ENCODE data around the gene CNTNAP5.

CNTNAP5 gene

DNA sequence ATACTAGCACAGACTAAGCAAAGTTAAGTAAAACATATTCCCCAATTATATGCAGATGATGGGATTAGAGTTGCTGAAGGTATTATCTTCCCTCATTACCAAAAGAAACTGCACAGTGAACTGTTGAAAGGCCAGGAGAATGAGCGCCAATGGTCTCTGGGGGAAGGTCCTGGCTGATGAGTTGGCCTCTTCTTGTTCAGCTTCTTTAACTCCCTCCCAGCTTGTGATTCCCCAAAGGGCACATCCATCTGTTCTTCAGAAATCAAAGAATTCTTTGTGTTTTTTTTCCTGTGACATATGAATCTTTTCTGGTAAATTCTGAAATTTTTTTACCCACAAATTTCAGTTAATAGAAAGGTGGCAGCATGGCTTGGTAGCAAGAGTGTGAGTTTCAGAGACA, 667.6 kb downstream of the CNTNAP5 start:
- DNase-seq (ENCODE audit: low spot score): no peak

DNA sequence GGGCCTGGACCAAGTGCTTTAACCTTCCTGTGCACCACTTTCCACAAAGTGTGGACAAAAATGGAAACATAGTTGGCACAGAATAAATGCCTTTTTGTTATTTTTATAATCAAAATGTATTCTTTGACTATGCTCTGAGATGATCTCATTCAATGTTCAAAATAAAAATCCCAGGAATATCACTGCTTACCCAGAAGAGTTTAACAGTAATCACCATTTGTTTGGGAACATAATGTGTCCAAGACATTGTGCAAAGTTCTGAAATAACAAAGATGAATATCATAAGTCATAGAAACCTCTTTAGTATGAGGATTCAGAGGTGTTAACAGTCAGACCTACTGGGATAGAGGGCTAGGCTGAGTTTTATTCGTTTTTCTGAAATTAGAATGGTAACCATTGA, 668.1 kb downstream of the CNTNAP5 start:
- DNase-seq (ENCODE audit: low spot score): no peak

DNA sequence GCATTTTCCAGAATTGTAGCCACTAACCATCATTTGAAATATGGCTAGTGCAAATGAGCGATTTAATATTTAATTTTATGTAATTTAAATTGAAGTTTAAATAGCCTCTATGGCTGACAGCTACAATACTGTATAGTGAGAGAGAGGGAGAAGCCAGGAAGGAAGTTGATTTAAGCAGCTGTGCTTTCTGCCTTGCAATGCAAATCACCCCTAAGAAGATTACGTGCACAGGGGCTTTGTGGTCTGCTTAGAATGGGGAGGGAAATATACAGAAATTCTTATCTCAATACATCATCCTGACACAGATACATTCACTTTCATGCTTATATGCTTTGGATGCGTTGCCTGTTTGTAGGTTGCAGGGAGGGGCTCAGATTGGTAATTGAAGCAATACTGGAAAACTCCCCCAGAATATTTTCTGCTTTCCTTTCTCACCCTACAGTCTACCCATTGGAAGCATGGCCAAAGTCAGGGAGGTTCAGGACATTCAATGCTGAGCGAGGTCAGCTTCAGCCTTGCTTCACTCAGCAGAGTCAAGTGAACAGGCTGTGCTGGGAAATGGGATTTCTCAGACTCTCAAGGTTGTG, 674.0 kb downstream of the CNTNAP5 start:
- no peak for DNase-seq (ENCODE audit: low spot score)

DNA sequence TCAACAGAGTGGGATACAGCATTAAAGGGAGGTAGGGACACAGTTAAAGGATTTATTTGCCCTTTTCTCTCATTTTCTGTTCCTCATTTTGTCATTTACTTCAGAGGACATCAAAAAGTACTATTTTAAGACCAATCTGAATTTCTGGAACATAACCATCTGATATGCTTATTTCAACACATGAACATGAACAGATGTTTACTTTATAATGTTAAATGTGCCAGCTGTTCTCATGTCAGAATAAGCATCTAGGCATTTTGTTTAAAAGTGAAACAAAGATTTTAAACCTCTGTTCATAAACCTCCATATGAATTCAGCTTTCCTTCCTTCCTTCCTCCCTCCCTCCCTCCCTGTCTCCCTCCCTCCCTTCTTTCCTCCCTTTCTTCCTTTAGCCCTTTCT, 677.7 kb downstream of the CNTNAP5 start:
- no peak for DNase-seq (ENCODE audit: low spot score)

DNA sequence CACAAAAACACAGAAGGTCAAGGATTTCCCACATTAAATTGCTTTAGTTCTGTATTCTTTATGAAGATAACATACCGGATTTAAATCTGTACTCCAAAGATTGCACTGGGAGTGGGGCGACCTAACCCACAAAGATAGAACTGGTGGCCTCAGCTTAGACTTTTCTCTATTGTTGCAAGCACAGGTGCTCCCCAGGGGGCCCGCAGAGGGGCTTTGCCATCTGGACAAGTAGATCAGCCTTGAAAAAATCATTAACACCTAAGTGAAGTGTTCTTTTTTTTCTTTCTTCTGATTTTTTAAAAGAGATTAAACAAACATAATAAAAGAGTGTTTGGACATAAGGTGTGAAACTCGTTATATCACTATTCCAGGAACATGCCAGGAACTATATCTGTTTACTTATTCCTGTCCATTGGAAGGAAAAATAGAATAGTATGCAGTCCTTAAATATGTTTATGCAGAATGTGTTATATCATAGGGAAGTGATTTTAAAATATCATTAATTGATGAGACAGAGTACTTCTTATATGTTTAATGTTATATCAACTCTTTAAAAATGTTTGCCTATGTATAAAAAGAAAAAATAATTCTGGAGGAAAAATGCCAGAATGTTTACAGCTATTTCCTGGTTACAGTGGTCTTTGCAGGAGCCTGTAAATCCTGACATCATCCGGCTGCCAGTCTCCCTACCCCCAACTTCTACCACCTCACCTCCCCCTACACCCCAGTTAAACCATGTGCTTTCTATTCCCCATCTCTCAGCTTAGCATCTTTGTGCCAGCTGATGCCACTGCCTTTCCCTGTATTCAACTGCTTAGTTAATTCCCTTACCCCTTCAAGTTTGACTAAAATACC, 679.2 kb downstream of the CNTNAP5 start:
- DNase-seq (ENCODE audit: low spot score): no peak

DNA sequence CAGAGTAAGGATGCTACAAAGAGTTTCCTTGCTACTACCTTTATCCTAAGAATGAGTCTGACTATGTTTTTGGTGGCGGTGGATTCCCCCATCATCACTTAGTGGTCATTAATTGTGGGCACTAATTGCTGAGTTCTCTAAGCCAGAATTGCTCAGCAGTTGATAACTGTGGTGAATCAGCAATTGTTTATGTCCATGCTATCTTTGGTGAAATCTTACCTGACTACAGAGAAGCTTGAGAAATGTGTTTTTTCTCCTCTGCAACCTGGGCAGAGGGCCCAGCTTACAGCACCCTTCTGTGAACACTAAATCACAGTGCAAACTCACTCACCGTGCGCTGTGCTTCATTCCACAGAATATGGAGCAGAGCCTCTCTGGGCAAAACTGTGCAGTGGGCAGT, 683.6 kb downstream of the CNTNAP5 start:
- DNase-seq (ENCODE audit: low spot score): no peak

DNA sequence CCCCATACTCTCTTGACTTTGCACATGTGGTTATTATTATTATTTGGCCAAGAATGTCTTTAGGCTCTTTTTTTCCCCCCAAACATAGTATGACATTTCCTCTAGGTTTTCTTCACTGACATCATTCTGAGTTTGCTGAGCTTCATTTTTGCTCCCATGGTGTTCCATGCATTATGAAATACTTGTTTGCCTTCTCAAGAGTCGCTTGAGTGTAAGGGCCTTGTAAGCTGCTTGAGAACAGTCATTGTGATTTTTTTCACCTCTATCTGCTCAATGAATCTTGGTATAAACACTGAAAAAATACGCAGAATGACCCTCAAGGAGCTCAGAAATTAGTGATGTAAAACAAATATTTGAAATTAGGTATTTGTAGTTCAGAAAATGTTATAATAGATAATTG, 688.9 kb downstream of the CNTNAP5 start:
- no peak for DNase-seq (ENCODE audit: low spot score)

DNA sequence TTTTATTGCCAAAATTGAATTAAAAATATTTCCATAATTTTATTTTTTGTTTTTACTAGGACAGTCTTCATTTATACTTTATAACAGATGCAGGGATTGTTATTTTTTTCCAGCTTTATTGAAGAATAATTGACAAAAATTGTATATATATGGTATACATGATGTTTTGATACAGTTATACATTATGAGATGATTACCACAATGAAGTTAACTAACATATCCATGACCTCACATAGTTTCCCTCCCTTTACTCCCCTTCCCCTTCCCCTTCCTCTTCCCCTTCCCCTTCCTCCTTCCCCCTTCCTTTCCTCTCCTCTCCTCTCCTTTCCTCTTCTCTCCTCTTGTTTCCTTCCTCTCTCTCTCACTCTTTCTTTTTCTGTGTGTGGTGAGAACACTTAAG, 700.1 kb downstream of the CNTNAP5 start:
- DNase-seq (ENCODE audit: low spot score): no peak

DNA sequence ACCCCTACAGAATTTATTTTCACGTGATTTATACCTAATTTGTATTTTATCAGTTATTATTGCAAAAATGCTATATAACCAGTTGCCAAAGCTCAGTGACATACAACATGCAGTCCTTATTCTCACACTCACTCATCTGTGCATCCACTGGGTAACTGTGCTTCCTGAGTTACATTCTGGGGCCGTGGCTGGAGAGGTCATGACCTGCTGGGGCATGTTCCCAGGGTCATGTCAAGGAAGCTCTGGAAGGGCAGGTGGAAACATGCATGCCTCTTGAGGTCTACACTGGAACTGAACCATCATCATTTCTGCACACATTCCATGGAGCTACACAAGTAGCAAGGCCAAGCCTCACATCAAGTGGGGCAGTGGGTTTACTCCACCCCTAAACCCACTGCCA, 715.5 kb downstream of the CNTNAP5 start:
- no peak for DNase-seq (ENCODE audit: low spot score)

DNA sequence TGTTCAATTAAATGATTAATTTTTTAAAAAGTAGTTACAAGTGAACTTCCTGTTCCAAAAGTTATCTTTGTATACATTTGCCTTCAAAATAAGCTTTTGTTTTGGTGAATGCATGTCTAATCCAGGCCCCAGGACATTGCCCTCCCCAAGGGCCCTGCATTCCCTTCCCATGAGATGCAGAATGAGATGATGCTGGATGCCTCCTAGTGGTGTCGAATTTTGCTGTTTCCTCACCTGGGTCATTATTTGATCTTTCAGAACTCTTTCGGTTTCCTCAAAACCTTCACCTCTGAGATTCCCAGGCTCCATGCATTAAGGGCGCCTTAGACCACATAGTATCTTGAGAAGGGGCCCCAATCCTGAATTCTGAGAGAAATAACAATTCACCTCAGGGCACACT, 728.8 kb downstream of the CNTNAP5 start:
- DNase-seq (ENCODE audit: low spot score): no peak

DNA sequence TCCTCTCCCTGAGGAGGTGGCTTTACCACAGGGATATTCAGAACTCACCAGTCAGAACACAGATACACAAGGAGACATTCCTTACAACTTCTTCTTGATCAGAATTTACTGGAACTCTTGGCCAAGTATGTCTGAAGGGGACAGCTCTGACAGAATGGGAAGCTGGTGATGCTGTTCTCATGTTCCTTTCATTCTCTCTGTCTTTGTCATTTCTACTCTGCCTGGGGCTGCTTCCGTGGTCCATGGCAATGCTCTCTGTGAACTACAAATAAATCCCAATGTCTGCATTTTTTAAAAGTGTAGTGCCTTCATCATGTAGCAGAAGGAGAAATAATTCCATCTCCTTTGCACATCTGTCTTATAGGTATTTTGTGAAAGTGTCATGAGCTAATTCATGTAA, 730.3 kb downstream of the CNTNAP5 start:
- no peak for DNase-seq (ENCODE audit: low spot score)

DNA sequence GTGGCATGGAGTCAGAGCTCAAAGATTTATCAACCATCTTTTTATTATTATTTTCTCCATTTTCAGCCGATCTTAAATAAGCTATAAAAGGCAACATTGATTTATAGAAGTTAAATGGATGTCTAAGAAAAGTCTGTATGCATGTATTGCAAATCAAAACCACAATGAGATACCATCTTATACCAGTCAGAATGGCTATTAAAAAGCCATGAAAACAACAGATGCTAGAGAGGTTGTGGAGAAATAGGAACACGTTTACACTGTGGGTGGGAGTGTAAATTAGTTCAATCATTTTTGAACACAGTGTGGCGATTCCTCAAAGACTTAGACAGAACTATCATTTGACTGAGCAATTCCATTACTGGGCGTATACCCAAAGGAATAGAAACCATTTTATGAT, 731.0 kb downstream of the CNTNAP5 start:
- no peak for DNase-seq (ENCODE audit: low spot score)

DNA sequence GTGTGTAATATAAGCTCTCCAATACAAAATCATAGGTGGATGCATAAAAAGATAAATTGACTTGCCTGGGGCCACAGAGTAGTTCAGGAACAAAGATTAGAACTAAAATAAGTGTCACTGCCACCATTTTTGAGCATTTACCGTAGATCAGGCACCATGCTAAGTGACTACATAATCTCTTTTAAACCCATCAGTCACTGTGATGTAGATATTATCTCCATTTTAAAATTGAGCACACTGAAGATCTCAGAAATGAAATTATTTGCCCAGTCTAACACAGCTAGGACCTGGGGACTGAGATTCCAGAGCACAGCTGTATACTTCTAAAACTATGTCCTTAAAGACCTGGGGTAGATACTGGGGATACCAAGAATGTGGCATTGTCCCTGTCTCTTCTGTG, 737.3 kb downstream of the CNTNAP5 start:
- no peak for DNase-seq (ENCODE audit: low spot score)

DNA sequence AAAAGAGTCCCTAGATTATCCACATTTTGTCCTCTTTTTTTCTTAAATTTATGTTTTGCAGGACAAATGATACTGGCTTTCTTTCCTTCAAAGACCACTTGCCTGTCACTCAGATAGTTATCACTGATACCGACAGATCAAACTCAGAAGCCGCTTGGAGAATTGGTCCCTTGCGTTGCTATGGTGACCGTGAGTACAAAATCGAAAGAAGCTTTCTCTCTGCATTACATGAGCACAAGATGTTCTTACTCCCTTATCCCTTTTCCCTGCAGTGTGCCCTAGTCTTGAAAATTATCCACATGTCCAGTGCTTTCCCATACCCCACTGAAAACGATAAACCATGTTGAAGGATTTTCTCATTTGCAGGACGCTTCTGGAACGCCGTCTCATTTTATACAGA, 738.5 kb downstream of the CNTNAP5 start:
- DNase-seq (ENCODE audit: low spot score): no peak

DNA sequence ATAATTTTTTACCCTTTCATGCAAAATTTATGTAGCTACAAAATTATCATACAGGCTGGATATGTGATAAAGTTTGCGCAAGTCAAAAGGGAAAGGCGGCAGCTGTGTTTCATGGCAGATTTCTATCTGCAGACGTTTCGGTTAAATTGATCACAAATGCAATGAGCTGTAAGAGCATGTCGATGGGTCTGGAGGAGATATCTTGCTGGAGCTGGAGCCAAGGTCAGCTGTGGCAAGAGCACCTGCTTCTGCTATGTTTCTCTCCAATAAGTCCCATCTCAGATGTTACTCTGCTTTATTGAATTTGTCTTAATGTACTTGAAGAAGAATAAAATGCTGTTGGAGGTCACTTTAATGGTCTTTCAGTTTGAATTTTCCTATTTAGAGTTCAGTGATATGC, 749.7 kb downstream of the CNTNAP5 start:
- DNase-seq (ENCODE audit: low spot score): no peak

DNA sequence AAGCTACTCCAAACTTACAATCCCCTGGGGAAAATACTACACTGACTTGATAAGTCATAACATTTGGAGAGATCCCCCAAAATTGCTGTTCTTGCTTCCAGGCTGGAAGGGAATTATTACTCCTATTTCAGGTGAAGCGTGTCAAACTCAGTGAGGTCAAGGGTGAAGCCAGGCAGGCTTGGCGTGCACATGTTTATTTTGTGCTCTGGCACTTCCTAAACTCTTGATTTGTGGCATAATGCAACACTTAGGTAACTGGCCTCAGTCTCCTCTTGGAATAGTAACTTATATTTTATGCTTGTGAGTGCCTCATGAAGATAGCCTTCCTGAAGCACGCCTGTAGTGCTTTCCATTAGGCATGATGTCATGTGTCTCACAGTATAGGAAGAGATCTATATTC, 751.2 kb downstream of the CNTNAP5 start:
- no peak for DNase-seq (ENCODE audit: low spot score)

DNA sequence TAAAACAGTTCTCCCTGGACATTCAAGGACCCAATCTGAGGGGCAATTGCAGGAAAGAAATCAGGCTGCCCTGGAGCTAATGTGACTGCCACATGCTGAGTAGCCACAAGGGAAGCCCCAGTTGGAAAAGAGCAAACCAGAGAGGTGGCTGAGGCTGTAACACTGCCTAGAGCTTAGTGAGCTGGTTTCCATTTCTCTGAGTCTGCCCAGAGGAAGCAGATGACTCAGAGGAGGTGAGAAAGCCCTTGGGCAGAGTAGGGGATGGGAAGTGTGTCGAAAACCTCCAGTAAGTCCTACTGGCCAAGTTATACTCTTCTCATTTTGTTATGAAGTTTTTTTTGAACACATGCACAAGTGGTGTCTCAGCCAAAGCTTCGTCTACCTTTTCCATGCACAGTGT, 753.0 kb downstream of the CNTNAP5 start:
- no peak for DNase-seq (ENCODE audit: low spot score)

DNA sequence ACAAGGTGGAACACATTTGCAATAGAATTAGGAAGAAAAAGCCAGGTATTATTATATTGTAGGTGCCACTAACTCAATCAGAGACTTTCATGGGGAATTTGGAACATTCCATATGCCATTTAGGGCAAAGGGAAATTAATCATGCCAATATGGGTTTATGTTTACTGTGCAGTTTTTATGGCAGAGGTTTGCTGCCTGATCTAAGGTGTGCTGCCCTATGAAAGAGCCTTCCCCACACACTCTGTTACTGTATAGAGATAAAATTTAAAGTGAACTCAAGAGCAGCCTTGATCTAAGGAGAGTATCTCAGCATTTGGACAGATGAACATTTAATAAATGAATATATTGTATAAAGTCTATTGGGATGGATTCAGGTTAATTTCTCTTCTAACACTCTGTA, 771.6 kb downstream of the CNTNAP5 start:
- DNase-seq (ENCODE audit: low spot score): no peak

DNA sequence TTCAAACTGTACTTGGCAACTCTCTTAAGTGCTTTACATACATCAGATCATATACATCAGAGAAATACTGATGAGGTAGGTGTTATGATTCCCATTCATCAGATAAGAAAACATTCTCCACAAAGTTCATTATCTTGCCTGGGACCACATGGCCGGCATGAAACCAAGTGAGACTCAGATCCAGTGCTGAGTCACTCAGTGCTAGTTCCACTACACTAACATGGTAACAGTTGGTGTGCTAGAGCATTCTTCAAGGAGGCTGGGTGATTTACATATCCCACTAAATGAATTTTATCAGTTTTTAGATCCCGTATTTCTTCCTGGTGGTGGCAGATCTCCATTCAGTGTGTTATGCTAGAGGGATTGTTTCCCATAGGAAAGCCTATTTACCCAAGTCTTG, 772.0 kb downstream of the CNTNAP5 start:
- no peak for DNase-seq (ENCODE audit: low spot score)

DNA sequence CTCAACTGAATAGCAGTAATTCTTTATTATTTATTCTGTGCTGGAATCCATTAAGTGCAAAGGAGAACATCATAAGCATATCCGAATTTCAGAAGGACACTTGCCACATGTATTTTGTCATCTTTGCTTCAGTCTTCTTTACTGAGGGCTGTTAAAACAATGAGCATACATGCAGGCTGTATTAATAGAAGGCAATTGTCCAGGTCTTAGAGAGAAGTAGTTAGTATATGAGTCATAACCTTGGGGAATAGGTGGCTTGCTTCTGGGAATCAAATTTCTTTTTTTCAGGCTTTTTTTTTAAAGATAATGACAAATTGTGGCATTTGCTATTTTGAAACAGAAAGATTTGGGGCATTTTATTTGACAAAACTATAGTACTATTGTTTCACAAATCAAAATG, 773.5 kb downstream of the CNTNAP5 start:
- DNase-seq (ENCODE audit: low spot score): no peak

DNA sequence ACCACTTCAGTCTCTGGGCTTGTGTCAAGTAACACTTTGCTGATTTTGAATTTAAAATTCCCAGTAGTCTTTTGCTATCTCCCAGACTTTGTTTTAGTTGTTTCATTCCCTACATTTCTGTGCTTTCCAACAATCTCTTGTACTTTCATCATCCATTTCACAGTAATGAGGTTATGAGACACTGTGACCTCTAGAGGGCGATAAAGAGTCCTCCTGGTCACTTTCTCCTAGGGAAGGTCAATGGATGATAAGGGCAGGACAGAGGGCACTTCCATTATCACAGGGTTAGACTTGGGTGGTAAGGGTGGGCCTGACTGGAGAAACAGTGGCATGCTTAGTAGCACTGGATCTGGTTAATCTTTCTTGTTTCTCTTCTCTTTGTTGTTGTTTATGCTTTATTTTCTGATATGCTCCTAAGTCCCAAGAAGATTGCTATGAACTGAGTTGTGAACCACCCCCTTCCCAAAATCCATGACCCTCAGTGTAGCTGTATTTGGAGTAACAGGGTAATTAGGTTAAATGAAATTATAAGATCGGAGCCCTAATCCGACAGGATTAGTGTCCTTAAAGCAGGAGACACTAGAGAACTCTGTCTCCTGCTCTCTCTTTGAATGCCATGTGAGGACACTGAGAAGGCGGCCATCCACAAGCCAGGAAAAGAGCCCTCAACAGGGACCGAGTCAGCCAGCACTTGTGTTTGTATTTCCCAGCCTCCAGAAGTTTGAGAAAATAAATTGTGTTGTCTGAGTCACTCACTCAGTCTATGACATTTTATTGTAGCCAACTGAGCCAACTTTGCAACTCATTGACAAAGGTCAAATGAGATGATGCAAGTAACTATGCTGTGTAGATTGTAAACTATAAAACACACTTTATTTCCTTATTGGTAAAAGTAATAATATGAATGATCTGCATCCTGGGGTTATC, 779.2 kb downstream of the CNTNAP5 start:
- DNase-seq (ENCODE audit: low spot score): peak; percentile 42

DNA sequence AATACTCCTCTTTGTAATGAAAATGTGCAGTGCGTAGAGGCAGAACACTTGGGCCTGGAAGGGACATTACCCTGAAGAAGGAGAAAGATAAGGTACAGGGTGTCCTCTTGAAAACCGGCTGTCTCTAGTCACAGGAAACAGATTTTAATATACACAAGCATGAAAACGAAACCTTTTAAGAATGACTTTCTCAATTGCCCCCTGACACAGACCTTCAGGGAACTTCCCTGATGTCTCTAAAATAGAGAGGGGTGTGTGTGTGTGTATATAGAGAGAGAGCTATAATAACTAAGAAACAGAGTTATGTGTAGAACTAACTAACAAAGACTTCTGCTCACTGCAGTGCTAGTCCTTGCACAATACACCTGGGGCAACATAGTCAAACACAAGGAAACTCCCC, 780.0 kb downstream of the CNTNAP5 start:
- no peak for DNase-seq (ENCODE audit: low spot score)

DNA sequence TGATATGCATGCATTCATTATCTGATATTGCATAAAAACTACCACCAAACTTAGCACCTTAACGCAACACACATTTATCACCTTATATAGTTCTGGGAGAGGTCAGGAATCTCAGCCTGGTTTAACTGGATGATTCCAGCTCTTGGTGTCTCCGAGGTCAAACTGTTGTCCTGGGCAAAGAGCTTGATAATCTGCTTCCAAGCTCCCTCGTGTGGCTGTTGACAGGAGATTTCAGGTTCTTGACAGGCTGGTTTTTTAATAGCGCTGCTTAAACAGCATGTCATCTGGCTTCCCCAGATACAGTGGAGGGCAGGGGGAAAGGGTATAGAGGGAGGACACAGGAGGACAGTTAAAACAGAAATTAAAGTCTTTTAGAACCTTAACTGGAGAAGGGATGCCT, 785.0 kb downstream of the CNTNAP5 start:
- peak; percentile 38 for DNase-seq (ENCODE audit: low spot score)
